Body of pancreas (tissue), 4 donors: ENCODE measurements around the gene COL6A3.

ENCODE experiments used
- CTCF ChIP-seq, 7 experiments: fragments of 450-650 bp in 4 of 7; fragments of 200-600 bp in 3 of 7; sonication (generic) in 3 of 7; IDR thresholded peaks; one replicate each; pipeline ENCODE4 v1.5.1; 2016 to 2019; ENCODE audit warnings: antibody characterized with exemption in 7 of 7
- POLR2A ChIP-seq, 3 donors: fragments of 450-650 bp; IDR thresholded peaks; one replicate each; pipeline ENCODE4 v1.6.1; 2016; ENCODE audit warnings: antibody characterized with exemption in 3 of 3, mild to moderate bottlenecking in 2 of 3

GRCh38 chr2:237391140-237391539 lies 22.8 kb downstream of the COL6A3 start:
- TF ChIP-seq CTCF (IDR thresholded peaks at IDR 0.05) (no peak), POLR2A (IDR thresholded peaks at IDR 0.05) (no peak)
